Astrocyte (in vitro differentiated cells and primary cell): Measurements from ENCODE around the gene CASP10. TPM values are rescaled to one million over a fixed set of nuclear protein-coding genes. Genes with fewer than 3 reads are reported as not detected.

Source experiments
- DNase-seq: peaks from one replicate; pipeline ENCODE4 v3.0.0-alpha.2; 2010; ENCODE audit warnings: low read depth
- FAIRE-seq: peaks from 2 replicates; lab custom pipeline; 2011; peaks lifted over from hg19 to GRCh38; lab: Jason Lieb, UNC
- H2AFZ ChIP-seq: 2 replicates; pipeline ENCODE4 v1.6.0; 2012; ENCODE audit warnings: low read depth, low read length, inconsistent platforms
- H3K27ac ChIP-seq: 2 replicates; pipeline ENCODE4 v1.5.1; 2011; ENCODE audit warnings: low read depth, low read length, inconsistent platforms
- H3K27me3 ChIP-seq: 2 replicates; pipeline ENCODE4 v1.6.0; 2011; ENCODE audit warnings: low read length, inconsistent platforms; ENCODE audit not compliant: insufficient read depth
- H3K36me3 ChIP-seq: 2 replicates; pipeline ENCODE4 v1.5.1; 2011; ENCODE audit warnings: low read length, inconsistent platforms; ENCODE audit not compliant: insufficient read depth
- H3K4me1 ChIP-seq: 2 replicates; pipeline ENCODE4 v1.5.1; 2011; ENCODE audit warnings: low read length, inconsistent platforms; ENCODE audit not compliant: insufficient read depth
- H3K4me2 ChIP-seq: 2 replicates; pipeline ENCODE4 v1.6.0; 2012; ENCODE audit warnings: low read length, inconsistent platforms
- H3K4me3 ChIP-seq: 2 replicates; pipeline ENCODE4 v1.5.1; 2011; ENCODE audit warnings: low read depth, mild to moderate bottlenecking, low read length, inconsistent platforms; ENCODE audit not compliant: insufficient read depth
- H3K79me2 ChIP-seq: 2 replicates; pipeline ENCODE4 v1.6.0; 2012; ENCODE audit warnings: mild to moderate bottlenecking, low read length, inconsistent platforms; ENCODE audit not compliant: insufficient read depth
- H3K9ac ChIP-seq: 2 replicates; pipeline ENCODE4 v1.6.0; 2012; ENCODE audit warnings: mild to moderate bottlenecking, low read length, inconsistent platforms
- H3K9me3 ChIP-seq: 2 replicates; pipeline ENCODE4 v1.5.1; 2012; ENCODE audit warnings: low read depth, mild to moderate bottlenecking, low read length, inconsistent platforms; ENCODE audit not compliant: insufficient read depth
- H4K20me1 ChIP-seq: 2 replicates; pipeline ENCODE4 v1.6.0; 2012; ENCODE audit warnings: low read length, inconsistent platforms; ENCODE audit not compliant: insufficient read depth
- H3K27ac Mint-ChIP-seq: one replicate; pipeline ENCODE4 v1.8.0; 2021; ENCODE audit warnings: mild to moderate bottlenecking, mixed read lengths; ENCODE audit not compliant: unreplicated experiment
- H3K27me3 Mint-ChIP-seq: one replicate; pipeline ENCODE4 v1.8.0; 2021; ENCODE audit warnings: low read depth, mixed read lengths; ENCODE audit not compliant: unreplicated experiment
- H3K36me3 Mint-ChIP-seq: one replicate; pipeline ENCODE4 v1.8.0; 2021; ENCODE audit warnings: low read depth, mixed read lengths; ENCODE audit not compliant: unreplicated experiment
- H3K4me1 Mint-ChIP-seq: one replicate; pipeline ENCODE4 v1.8.0; 2021; ENCODE audit warnings: low read depth, mixed read lengths; ENCODE audit not compliant: unreplicated experiment
- H3K4me3 Mint-ChIP-seq: one replicate; pipeline ENCODE4 v1.8.0; 2021; ENCODE audit warnings: mild to moderate bottlenecking, moderate library complexity, mixed read lengths; ENCODE audit not compliant: unreplicated experiment
- H3K9me3 Mint-ChIP-seq: one replicate; pipeline ENCODE4 v1.8.0; 2021; ENCODE audit warnings: mild to moderate bottlenecking, mixed read lengths; ENCODE audit not compliant: unreplicated experiment
- EZH2 ChIP-seq: IDR thresholded peaks from 2 replicates; pipeline ENCODE4 v1.6.1; 2012; ENCODE audit warnings: mild to moderate bottlenecking, low read length, inconsistent platforms; ENCODE audit not compliant: insufficient read depth
- total RNA-seq: library from RNA; stranded (reverse); gene quantifications from 2 replicates; pipeline ENCODE4 v1.2.1, GENCODE V29; 2021
- TF ChIP-seq, protein P1 (sequence below): IDR thresholded peaks from 2 replicates; pipeline ENCODE4 v1.5.1; 2011; ENCODE audit warnings: low read depth, mild to moderate bottlenecking, inconsistent platforms, low read length, moderate library complexity; ENCODE audit not compliant: insufficient read depth

Gene CASP10
- total RNA-seq, 1 donor from 2014 or later: 0.43 TPM

DNA sequence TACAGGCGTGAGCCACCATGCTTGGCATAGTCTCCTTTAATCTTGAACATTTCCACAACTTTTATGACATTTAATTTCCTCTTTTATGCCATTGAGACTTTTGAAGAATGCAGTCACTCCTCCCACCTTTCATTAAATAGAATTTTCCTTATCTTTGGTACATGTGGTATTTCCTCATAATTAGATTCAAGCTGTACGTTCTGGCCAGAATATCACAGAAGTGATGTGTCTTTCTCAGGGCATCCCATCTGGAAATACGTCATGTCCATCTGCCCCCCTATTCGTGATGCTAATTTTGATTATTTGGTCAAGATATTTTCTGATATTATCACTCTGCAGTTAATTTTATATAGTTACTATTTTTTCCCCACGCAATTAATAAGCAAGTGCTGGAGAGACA, 16.9 kb downstream of the CASP10 start:
- H3K9me3 Mint-ChIP-seq: no peaks in the 10 kb centered on the region

DNA sequence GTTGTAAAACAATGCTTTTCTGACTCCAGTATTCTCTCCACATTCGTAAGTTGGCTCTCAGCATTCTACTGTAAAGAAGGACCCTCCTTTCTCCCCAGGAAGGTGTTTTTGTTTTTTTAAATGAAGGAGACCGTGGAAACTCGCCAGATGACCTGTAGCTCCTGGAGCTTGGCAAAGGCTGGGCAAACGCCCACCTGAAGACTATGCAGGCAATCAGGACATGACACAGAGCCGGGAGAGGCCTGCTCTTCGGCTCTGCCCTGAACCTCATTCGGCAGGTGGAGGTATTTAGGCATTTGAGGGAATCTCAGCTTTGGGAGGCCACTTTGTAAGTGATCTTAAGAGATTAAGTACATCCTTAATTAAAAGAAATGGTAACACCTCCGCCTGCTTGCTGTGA, 17.4 kb downstream of the CASP10 start:
- no peak for TF ChIP-seq EZH2
- TF ChIP-seq, protein P1, sequence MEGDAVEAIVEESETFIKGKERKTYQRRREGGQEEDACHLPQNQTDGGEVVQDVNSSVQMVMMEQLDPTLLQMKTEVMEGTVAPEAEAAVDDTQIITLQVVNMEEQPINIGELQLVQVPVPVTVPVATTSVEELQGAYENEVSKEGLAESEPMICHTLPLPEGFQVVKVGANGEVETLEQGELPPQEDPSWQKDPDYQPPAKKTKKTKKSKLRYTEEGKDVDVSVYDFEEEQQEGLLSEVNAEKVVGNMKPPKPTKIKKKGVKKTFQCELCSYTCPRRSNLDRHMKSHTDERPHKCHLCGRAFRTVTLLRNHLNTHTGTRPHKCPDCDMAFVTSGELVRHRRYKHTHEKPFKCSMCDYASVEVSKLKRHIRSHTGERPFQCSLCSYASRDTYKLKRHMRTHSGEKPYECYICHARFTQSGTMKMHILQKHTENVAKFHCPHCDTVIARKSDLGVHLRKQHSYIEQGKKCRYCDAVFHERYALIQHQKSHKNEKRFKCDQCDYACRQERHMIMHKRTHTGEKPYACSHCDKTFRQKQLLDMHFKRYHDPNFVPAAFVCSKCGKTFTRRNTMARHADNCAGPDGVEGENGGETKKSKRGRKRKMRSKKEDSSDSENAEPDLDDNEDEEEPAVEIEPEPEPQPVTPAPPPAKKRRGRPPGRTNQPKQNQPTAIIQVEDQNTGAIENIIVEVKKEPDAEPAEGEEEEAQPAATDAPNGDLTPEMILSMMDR: no peak
- no peak overlapping the region for H3K9ac ChIP-seq
- Mint-ChIP-seq H3K27me3 (peaks cover 3% of the 10 kb centered on the region), H3K36me3 (no peaks in the 10 kb centered on the region), H3K4me3 (no peak overlapping the region), H3K4me1 (peaks cover under 1% of the 10 kb centered on the region), H3K27ac (no peak overlapping the region), H3K9me3 (no peaks in the 10 kb centered on the region)
- no peak overlapping the region for H3K4me2 ChIP-seq
- no peaks in the 10 kb centered on the region for H3K79me2 ChIP-seq
- H3K27me3 ChIP-seq: no peaks in the 10 kb centered on the region
- DNase-seq (no peak), FAIRE-seq (no peak)
- H2AFZ ChIP-seq: no peak overlapping the region
- H3K9me3 ChIP-seq: no peaks in the 10 kb centered on the region
- no peaks in the 10 kb centered on the region for H3K36me3 ChIP-seq
- no peak overlapping the region for H3K27ac ChIP-seq
- H4K20me1 ChIP-seq: no peaks in the 10 kb centered on the region
- H3K4me1 ChIP-seq: no peaks in the 10 kb centered on the region
- no peak overlapping the region for H3K4me3 ChIP-seq

More for the DNA sequence above, 16.9 kb downstream of the CASP10 start:
- Mint-ChIP-seq H3K4me1 (no peaks in the 10 kb centered on the region), H3K4me3 (no peak overlapping the region), H3K27me3 (peaks cover 3% of the 10 kb centered on the region), H3K36me3 (no peaks in the 10 kb centered on the region), H3K27ac (no peak overlapping the region)
- TF ChIP-seq, protein P1: no peak
- no peak for TF ChIP-seq EZH2
- Histone ChIP-seq H3K4me1 (no peaks in the 10 kb centered on the region), H3K36me3 (no peaks in the 10 kb centered on the region), H2AFZ (no peak overlapping the region), H3K27ac (no peak overlapping the region), H3K9ac (no peak overlapping the region), H3K79me2 (no peaks in the 10 kb centered on the region), H4K20me1 (no peaks in the 10 kb centered on the region), H3K4me2 (no peak overlapping the region), H3K9me3 (no peaks in the 10 kb centered on the region), H3K27me3 (no peaks in the 10 kb centered on the region), H3K4me3 (no peak overlapping the region)
- FAIRE-seq (no peak), DNase-seq (no peak)

- no peaks in the 10 kb centered on the region for H3K36me3 ChIP-seq
- Mint-ChIP-seq H3K27ac (no peak overlapping the region), H3K36me3 (no peaks in the 10 kb centered on the region), H3K4me1 (peaks cover 6% of the 10 kb centered on the region), H3K27me3 (no peaks in the 10 kb centered on the region), H3K4me3 (no peak overlapping the region), H3K9me3 (no peaks in the 10 kb centered on the region)
- no peak overlapping the region for H3K4me3 ChIP-seq
- H3K27me3 ChIP-seq: no peaks in the 10 kb centered on the region
- H3K9ac ChIP-seq: no peak overlapping the region
- H3K9me3 ChIP-seq: no peaks in the 10 kb centered on the region
- no peak overlapping the region for H3K27ac ChIP-seq
- H3K4me1 ChIP-seq: no peaks in the 10 kb centered on the region
- H2AFZ ChIP-seq: no peak overlapping the region
- H3K4me2 ChIP-seq: no peak overlapping the region
- DNase-seq (no peak), FAIRE-seq (no peak)
- no peaks in the 10 kb centered on the region for H3K79me2 ChIP-seq
- no peaks in the 10 kb centered on the region for H4K20me1 ChIP-seq
- no peak for TF ChIP-seq EZH2
- TF ChIP-seq, protein P1: no peak
Measured at GRCh38 chr2:201201371-201201770, 18.4 kb downstream of the CASP10 start.
